Right lobe of liver (tissue), 6 donors: Measurements from ENCODE around the gene AADACL4. TPM values are rescaled to one million over a fixed set of nuclear protein-coding genes. Genes with fewer than 3 reads are reported as not detected.
A peak's percentile ranks its signal among the peaks of the same experiment; 100 is the strongest.
"Not testable (repeated sequence)": the region's sequence is repeated elsewhere in the genome, so short reads cannot be mapped to it uniquely, and the experiment has no call there.

ENCODE experiments used
- ATAC-seq, 4 donors: fragments of 200-7000 bp; cut with Tn5 transposase; one replicate each; pipeline ENCODE4 v1.9.1; 2020; ENCODE audit warnings: mild to moderate bottlenecking in 4 of 4, moderate library complexity in 4 of 4
- DNase-seq, 3 donors: peaks; one replicate each; pipeline ENCODE4 v3.0.0-alpha.2; 2020
- H3K27ac ChIP-seq, 3 donors: fragments of 200-600 bp; one replicate each; pipeline ENCODE4 v1.8.0; 2022
- H3K27me3 ChIP-seq, 2 donors: fragments of 200-600 bp; one replicate each; pipeline ENCODE4 v1.8.0; 2022
- H3K36me3 ChIP-seq, 4 donors: fragments of 200-600 bp; sonication (generic) in 1 of 4; one replicate each; pipeline versions ENCODE4 v1.5.1 to v1.8.0; 2017 to 2022; ENCODE audit warnings: control low read depth in 1 of 4
- H3K4me1 ChIP-seq, 4 donors: fragments of 200-600 bp; sonication (generic) in 1 of 4; one replicate each; pipeline versions ENCODE4 v1.5.1 to v1.8.0; 2017 to 2022; ENCODE audit warnings: control low read depth in 1 of 4
- H3K4me3 ChIP-seq, 3 donors: fragments of 200-600 bp; one replicate each; pipeline ENCODE4 v1.8.0; 2022
- H3K9me3 ChIP-seq, 4 donors: fragments of 200-600 bp; sonication (generic) in 1 of 4; one replicate each; pipeline versions ENCODE4 v1.5.1 to v1.8.0; 2017 to 2022; ENCODE audit warnings: control low read depth in 1 of 4
- POLR2A ChIP-seq: fragments of 450-650 bp; IDR thresholded peaks from one replicate; pipeline ENCODE4 v1.6.1; 2017; ENCODE audit warnings: antibody characterized with exemption, mild to moderate bottlenecking
- WGBS: methylation state at CpG from one replicate; pipeline ENCODE4 v1.1.6; 2018; ENCODE audit warnings: low coverage, low lambda C conversion rate; ENCODE audit not compliant: insufficient coverage; ENCODE audit errors: missing lambda C conversion rate; 5-methylcytosine and 5-hydroxymethylcytosine counted together
- intact Hi-C, 2 donors: fragments of 100-400 bp; cut with DNase I; formaldehyde crosslinking; loops; one replicate each; pipeline versions ENCODE4 v1.11.2 to v1.14.1; 2022
- total RNA-seq, 6 experiments: library from RNA; depleted of rRNA in 2 of 6; stranded (reverse); fragments of >200 nt in 2 of 6; fragmentation: NEBNext Ultra II Directional in 3 of 6; extraction: Animal tissue kit (Norgen Biotek cat#: 25700) in 3 of 6; gene quantifications; one replicate each; pipeline versions ENCODE4 v1.1.0 to v1.2.4, GENCODE V29; 2016 to 2023
- TF ChIP-seq, protein P1 (sequence below), 4 donors: fragments of 200-600 bp in 3 of 4; fragments of 450-650 bp in 1 of 4; IDR thresholded peaks; one replicate each; pipeline versions ENCODE4 v1.5.1 to v1.8.0; 2016 to 2022; ENCODE audit warnings: antibody characterized with exemption in 4 of 4, mild to moderate bottlenecking in 2 of 4
- donor health status: DM: no; HTN: yes; CAD: no.
- donor health status: DM: no; HTN: no; CAD: no.
- donor health status: DM: no; HTN: no; CAD: no.
- donor health status: DM: no; HTN: yes; CAD: no.
- donor health status: DM: no; HTN: yes; CAD: no.

Gene AADACL4
- total RNA-seq, 6 experiments from 2014 or later: not detected

DNA sequence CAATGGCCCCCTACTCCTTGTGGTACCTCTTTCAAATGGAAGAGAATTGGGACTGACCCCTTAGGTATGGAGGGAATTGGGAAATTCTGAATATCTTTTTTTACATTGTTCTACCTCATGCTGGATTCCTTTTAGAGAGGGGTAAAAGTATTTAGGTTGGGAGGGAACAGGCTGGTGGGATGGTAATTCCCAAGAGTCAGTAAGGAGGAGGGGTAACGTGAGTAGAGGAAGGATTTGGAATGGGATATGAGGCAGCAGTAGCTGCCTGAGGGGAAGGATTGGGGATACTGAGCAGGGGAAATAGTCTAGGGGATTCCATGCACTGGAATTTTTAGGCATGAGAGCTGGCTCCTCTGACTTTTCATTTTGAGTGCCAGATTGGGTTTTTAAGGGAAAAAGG lies 68.2 kb downstream of the AADACL4 start:
- TF ChIP-seq, protein P1, sequence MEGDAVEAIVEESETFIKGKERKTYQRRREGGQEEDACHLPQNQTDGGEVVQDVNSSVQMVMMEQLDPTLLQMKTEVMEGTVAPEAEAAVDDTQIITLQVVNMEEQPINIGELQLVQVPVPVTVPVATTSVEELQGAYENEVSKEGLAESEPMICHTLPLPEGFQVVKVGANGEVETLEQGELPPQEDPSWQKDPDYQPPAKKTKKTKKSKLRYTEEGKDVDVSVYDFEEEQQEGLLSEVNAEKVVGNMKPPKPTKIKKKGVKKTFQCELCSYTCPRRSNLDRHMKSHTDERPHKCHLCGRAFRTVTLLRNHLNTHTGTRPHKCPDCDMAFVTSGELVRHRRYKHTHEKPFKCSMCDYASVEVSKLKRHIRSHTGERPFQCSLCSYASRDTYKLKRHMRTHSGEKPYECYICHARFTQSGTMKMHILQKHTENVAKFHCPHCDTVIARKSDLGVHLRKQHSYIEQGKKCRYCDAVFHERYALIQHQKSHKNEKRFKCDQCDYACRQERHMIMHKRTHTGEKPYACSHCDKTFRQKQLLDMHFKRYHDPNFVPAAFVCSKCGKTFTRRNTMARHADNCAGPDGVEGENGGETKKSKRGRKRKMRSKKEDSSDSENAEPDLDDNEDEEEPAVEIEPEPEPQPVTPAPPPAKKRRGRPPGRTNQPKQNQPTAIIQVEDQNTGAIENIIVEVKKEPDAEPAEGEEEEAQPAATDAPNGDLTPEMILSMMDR (IDR thresholded peaks at IDR 0.05): no peak
- no peak for TF ChIP-seq POLR2A
- no peaks in the 10 kb centered on the region for H3K9me3 ChIP-seq
- 73% methylated on average over 1 of the region's 1 CpG for WGBS
- no peak overlapping the region for H3K4me3 ChIP-seq
- DNase-seq: no peak
- H3K27me3 ChIP-seq: no peaks in the 10 kb centered on the region
- intact Hi-C loops: no loop called here
- no peaks in the 10 kb centered on the region for H3K36me3 ChIP-seq
- H3K4me1 ChIP-seq: peaks cover 0 to 5% (median 0%) of the 10 kb centered on the region in 4 donors
- no peak for ATAC-seq
- no peak overlapping the region for H3K27ac ChIP-seq

DNA sequence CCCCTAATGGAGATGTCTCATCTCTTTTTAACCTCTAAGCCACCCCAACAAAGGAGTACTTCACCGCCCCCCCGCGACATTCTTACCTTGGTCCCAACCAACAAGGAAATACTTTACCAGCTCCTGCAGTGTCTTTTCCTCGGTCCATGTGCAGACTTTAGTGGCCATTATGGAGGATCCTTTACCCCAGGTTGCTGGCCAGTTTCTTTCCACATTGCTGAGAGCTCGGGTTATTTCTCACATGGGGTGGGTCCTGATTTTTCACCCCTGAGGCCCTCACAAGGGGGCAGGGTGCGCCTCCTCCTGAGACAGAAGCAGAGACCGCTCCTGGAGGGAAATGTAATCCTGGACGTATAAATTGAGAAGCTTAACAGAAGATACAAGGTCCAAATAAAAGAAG lies 69.0 kb downstream of the AADACL4 start:
- ATAC-seq: no peak

DNA sequence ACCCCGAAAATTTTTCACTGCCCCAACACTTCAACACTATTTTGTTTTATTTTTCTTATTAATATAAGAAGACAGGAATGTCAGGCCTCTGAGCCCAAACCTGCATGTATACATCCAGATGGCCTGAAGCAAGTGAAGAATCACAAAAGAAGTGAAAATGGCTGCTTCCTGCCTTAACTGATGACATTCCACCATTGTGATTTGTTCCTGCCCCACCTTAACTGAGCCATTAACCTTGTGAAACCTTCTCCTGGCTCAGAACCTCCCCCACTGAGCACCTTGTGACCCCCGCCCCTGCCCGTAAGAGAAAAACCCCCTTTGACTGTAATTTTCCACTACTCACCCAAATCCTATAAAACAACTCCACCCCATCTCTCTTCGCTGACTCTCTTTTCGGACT lies 69.8 kb downstream of the AADACL4 start:
- DNase-seq, intact Hi-C loops, ATAC-seq, H3K9me3 ChIP-seq, H3K27me3 ChIP-seq, H3K4me3 ChIP-seq, H3K36me3 ChIP-seq, H3K4me1 ChIP-seq, H3K27ac ChIP-seq: not testable (repeated sequence)
- WGBS: 79% methylated on average over 5 of the region's 5 CpGs

More for the DNA sequence above, 69.0 kb downstream of the AADACL4 start:
- no peaks in the 10 kb centered on the region for H3K36me3 ChIP-seq
- no peak overlapping the region for H3K4me3 ChIP-seq
- H3K27me3 ChIP-seq: no peaks in the 10 kb centered on the region
- TF ChIP-seq, protein P1 (IDR thresholded peaks at IDR 0.05): no peak
- TF ChIP-seq POLR2A: no peak
- peaks cover 0 to 5% (median 0%) of the 10 kb centered on the region in 4 donors for H3K4me1 ChIP-seq
- intact Hi-C loops: no loop called here
- H3K27ac ChIP-seq: no peak overlapping the region
- DNase-seq: no peak
- WGBS: 66% methylated on average over 8 of the region's 8 CpGs
- H3K9me3 ChIP-seq: no peaks in the 10 kb centered on the region

DNA sequence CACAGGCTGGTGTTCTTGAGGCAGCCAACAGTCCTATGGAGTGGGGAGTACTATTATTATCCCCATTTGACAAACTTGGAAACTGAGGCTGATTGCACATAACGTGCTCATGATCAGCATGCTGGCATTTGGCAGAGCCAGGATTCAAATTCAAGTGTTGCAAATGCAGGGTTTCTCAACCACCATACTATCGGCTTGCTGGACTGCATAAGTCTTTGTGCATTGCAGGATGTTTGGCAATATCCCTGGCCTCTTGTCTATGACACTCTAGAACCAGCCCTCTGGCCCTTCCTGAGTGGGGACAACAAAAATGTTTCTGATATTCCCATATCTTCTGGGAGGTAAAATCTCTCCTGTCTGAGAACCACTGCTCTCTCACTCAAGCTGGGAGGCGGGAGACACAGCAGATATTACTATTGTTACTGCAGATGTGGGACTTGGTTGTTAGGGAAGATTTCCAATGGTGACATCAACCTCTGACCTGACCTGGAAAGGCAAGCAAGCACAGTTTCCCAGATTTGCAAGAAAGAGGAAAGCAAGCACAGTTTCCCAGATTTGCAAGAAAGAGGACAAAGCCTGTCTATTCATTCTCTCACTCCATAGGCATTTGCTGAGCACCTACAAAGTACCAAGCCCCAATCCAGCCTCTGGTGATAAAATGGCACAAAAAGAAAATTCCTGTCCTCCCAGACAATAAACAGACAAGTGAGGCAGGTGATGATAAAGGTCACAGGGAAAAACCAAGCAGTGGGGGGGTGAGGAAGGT lies 71.0 kb downstream of the AADACL4 start:
- intact Hi-C loops: no loop called here
- no peaks in the 10 kb centered on the region for H3K27me3 ChIP-seq
- H3K4me1 ChIP-seq: peaks cover 0 to 5% (median 0%) of the 10 kb centered on the region in 4 donors
- WGBS: 14% methylated on average over 2 of the region's 3 CpGs
- H3K27ac ChIP-seq: no peak overlapping the region
- peak in 2 of 4 donors; percentile 38 to 74 for ATAC-seq
- no peaks in the 10 kb centered on the region for H3K9me3 ChIP-seq
- TF ChIP-seq POLR2A: no peak
- TF ChIP-seq, protein P1 (IDR thresholded peaks at IDR 0.05): no peak
- no peaks in the 10 kb centered on the region for H3K36me3 ChIP-seq
- no peak overlapping the region for H3K4me3 ChIP-seq
- DNase-seq: no peak

DNA sequence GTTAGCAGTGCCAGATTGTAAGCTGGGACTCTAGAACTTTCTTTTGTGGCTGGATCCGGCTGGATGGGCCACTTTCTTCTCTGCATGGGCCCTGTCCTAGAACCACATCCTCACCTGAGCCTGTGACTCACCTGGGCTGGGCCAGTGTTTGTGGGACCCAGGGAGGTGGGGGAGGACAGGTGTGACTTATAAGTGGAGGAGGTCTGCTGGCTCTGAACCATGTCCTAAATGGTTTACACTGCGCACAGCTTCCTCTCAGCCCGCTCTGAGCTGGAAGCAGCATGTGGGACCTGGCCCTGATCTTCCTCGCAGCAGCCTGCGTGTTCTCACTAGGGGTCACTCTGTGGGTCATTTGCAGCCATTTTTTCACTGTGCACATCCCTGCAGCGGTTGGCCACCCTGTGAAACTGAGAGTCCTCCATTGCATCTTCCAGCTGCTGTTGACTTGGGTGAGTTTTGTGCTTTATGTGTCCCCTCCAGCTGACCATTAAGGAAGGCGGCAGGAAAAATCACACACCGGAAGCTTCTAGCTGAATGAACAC lies 72.1 kb downstream of the AADACL4 start, which contains the start of gene AADACL3:
AADACL3 (plus strand) TSS at position 215 of the 542 bp plus-strand sequence; CDS start at position 282, 67 bp downstream.
- Histone ChIP-seq H3K9me3 (no peaks in the 10 kb centered on the region), H3K36me3 (no peaks in the 10 kb centered on the region), H3K27me3 (no peaks in the 10 kb centered on the region), H3K27ac (no peak within 1 kb of the TSS), H3K4me1 (peaks cover 0 to 5% (median 0%) of the 10 kb centered on the region in 4 donors), H3K4me3 (no peak within 1 kb of the TSS)
- WGBS: 83% methylated on average over 2 of the region's 8 CpGs
- intact Hi-C loops: no loop called here
- DNase-seq: no peak
- TF ChIP-seq POLR2A: no peak
- TF ChIP-seq, protein P1 (IDR thresholded peaks at IDR 0.05): no peak
- ATAC-seq: peak in 1 of 4 donors; percentile 32
